Fibroblast of the aortic adventitia (primary cell): ENCODE data around the gene ATF6. TPM values are rescaled to one million over a fixed set of nuclear protein-coding genes. Genes with fewer than 3 reads are reported as not detected.
A peak's percentile ranks its signal among the peaks of the same experiment; 100 is the strongest.

Source experiments
- DNase-seq: peaks from one replicate; pipeline ENCODE4 v3.0.0-alpha.2; 2010; ENCODE audit warnings: low read depth
- H3K4me3 ChIP-seq: 2 replicates; pipeline ENCODE4 v1.5.1; 2011; ENCODE audit warnings: low read depth, mild to moderate bottlenecking, control low read depth, low read length, moderate library complexity
- CTCF ChIP-seq: IDR thresholded peaks from 2 replicates; pipeline ENCODE4 v1.5.1; 2011; ENCODE audit warnings: mild to moderate bottlenecking, low read length, control low read depth, inconsistent platforms; ENCODE audit not compliant: insufficient read depth
- total RNA-seq: library from RNA; depleted of rRNA; stranded (reverse); fragments of >200 nt; gene quantifications from 2 replicates; pipeline ENCODE4 v1.2.3, GENCODE V29; 2012; ENCODE audit warnings: low replicate concordance

Gene ATF6
- total RNA-seq, 1 donor = 32.8 TPM

GRCh38 chr1:161834967-161835550, 68.9 kb downstream of the ATF6 start:
- no peak for DNase-seq
- TF ChIP-seq CTCF = no peak

GRCh38 chr1:161836018-161836417, 69.9 kb downstream of the ATF6 start:
- H3K4me3 ChIP-seq = no peak overlapping the region
- no peak for TF ChIP-seq CTCF
- DNase-seq = peak; percentile 69

More at GRCh38 chr1:161834967-161835550, 68.9 kb downstream of the ATF6 start:
- no peak overlapping the region for H3K4me3 ChIP-seq

GRCh38 chr1:161838362-161838761, 72.2 kb downstream of the ATF6 start:
- no peak overlapping the region for H3K4me3 ChIP-seq
- DNase-seq = no peak
- no peak for TF ChIP-seq CTCF

GRCh38 chr1:161838885-161839284, 72.8 kb downstream of the ATF6 start:
- DNase-seq = no peak
- H3K4me3 ChIP-seq = no peak overlapping the region
- TF ChIP-seq CTCF = no peak

- no peak for TF ChIP-seq CTCF
- no peak for DNase-seq
- no peak overlapping the region for H3K4me3 ChIP-seq
These were observed 73.5 kb downstream of the ATF6 start for GRCh38 chr1:161839591-161839990.

GRCh38 chr1:161840363-161840762, 74.2 kb downstream of the ATF6 start:
- peak; percentile 47 for DNase-seq
- H3K4me3 ChIP-seq = no peak overlapping the region
- no peak for TF ChIP-seq CTCF

- H3K4me3 ChIP-seq = no peak overlapping the region
- TF ChIP-seq CTCF = no peak
- peak; percentile 69 for DNase-seq
These were observed 77.0 kb downstream of the ATF6 start for GRCh38 chr1:161843156-161843555.
